PC-3 (cell line): ENCODE data around the gene MRPS10. TPM values are rescaled to one million over a fixed set of nuclear protein-coding genes. Genes with fewer than 3 reads are reported as not detected.
A peak's percentile ranks its signal among the peaks of the same experiment; 100 is the strongest.

ENCODE experiments used
- ATAC-seq: fragments of 200-7000 bp; cut with Tn5 transposase; 2 replicates; pipeline ENCODE4 v1.9.1; 2020; ENCODE audit warnings: mild to moderate bottlenecking, moderate library complexity
- BruUV-seq: library from RNA; stranded (reverse); fragments of 400-500 nt; replicated peaks from 2 replicates; lab custom pipeline; 2021; lab: Mats Ljungman, UMichigan
- CTCF ChIA-PET: fragments of 300-600 bp; sonication (Branson Sonifier 250); formaldehyde crosslinking; loops from one replicate; lab custom pipeline; 2022; ENCODE audit warnings: antibody characterized with exemption; lab: Charles Lee
- POLR2A ChIA-PET: fragments of 300-600 bp; sonication (Branson Sonifier 250); formaldehyde crosslinking; loops from one replicate; lab custom pipeline; 2022; ENCODE audit warnings: antibody characterized with exemption; ENCODE audit not compliant: unreplicated experiment; lab: Charles Lee
- DNase-seq: peaks from one replicate; pipeline ENCODE4 v3.0.0-alpha.2; 2015
- H2AFZ ChIP-seq: fragments of 300-600 bp; sonication (generic); 2 replicates; pipeline ENCODE4 v1.6.0; 2016; ENCODE audit warnings: antibody characterized with exemption, low read length
- H3F3A ChIP-seq: fragments of 300-600 bp; sonication (generic); one replicate; pipeline ENCODE4 v1.6.0; 2017; ENCODE audit warnings: antibody characterized with exemption, low read length, control low read depth, mild to moderate bottlenecking; ENCODE audit not compliant: unreplicated experiment
- H3K27ac ChIP-seq: fragments of 300-600 bp; sonication (generic); 2 replicates; pipeline ENCODE4 v1.5.1; 2016; ENCODE audit warnings: mild to moderate bottlenecking, low read length
- H3K27me3 ChIP-seq: fragments of 300-600 bp; sonication (generic); 2 replicates; pipeline ENCODE4 v1.6.1; 2016; ENCODE audit warnings: low read length, mixed read lengths
- H3K36me3 ChIP-seq: fragments of 300-600 bp; sonication (generic); 2 replicates; pipeline ENCODE4 v1.6.1; 2016; ENCODE audit warnings: low read depth, mixed run types, low read length, mixed read lengths
- H3K4me1 ChIP-seq: fragments of 300-600 bp; sonication (generic); 2 replicates; pipeline ENCODE4 v1.5.1; 2016; ENCODE audit warnings: low read length; ENCODE audit not compliant: insufficient read depth
- H3K4me2 ChIP-seq: fragments of 300-600 bp; sonication (generic); 2 replicates; pipeline ENCODE4 v1.6.0; 2016; ENCODE audit warnings: low read length
- H3K4me3 ChIP-seq: fragments of 300-600 bp; sonication (generic); 2 replicates; pipeline ENCODE4 v1.5.1; 2016; ENCODE audit warnings: mild to moderate bottlenecking, low read length, mixed read lengths
- H3K79me2 ChIP-seq: fragments of 300-600 bp; sonication (generic); 2 replicates; pipeline ENCODE4 v1.6.1; 2017; ENCODE audit warnings: low read length, mixed read lengths
- H3K9ac ChIP-seq: fragments of 300-600 bp; sonication (generic); 2 replicates; pipeline ENCODE4 v1.6.0; 2016; ENCODE audit warnings: mild to moderate bottlenecking, low read length
- H3K9me2 ChIP-seq: fragments of 300-600 bp; sonication (generic); replicated peaks from 2 replicates; pipeline ENCODE4 v1.6.1; 2016; ENCODE audit warnings: mixed run types, low read length, mixed read lengths
- H3K9me3 ChIP-seq: fragments of 300-600 bp; sonication (generic); 2 replicates; pipeline ENCODE4 v1.6.1; 2016; ENCODE audit warnings: low read length, mixed read lengths
- H4K20me1 ChIP-seq: fragments of 300-600 bp; sonication (generic); 2 replicates; pipeline ENCODE4 v1.6.1; 2016; ENCODE audit warnings: low read length, mixed read lengths
- CTCF ChIP-seq: fragments of 300-600 bp; sonication (generic); conservative IDR thresholded peaks from 2 replicates; pipeline ENCODE4 v1.5.1; 2017; ENCODE audit warnings: antibody characterized with exemption, low read depth, mild to moderate bottlenecking, low read length
- EZH2 ChIP-seq: fragments of 300-600 bp; sonication (generic); IDR thresholded peaks from one replicate; pipeline ENCODE4 v1.6.1; 2017; ENCODE audit warnings: antibody characterized with exemption, mild to moderate bottlenecking, low read length; ENCODE audit not compliant: unreplicated experiment
- EZH2phosphoT487 ChIP-seq: fragments of 300-600 bp; sonication (generic); IDR thresholded peaks from 2 replicates; pipeline ENCODE4 v1.6.1; 2018; ENCODE audit warnings: mild to moderate bottlenecking, antibody characterized with exemption, low read length, borderline replicate concordance
- intact Hi-C: fragments of 100-400 bp; cut with micrococcal nuclease; formaldehyde crosslinking; loops from 2 replicates; pipeline ENCODE4 v1.9.0; 2023
- total RNA-seq: library from RNA; depleted of rRNA; stranded (reverse); fragments of >200 nt; gene quantifications from 2 replicates; pipeline ENCODE4 v1.2.3, GENCODE V29; 2014

The MRPS10 gene
- total RNA-seq, 1 experiment from 2014 or later, result 82.1 TPM

- Histone ChIP-seq H3K4me2 (no peak overlapping the region), H3K79me2 (0 out of 2 replicates have a peak, but pooled peaks cover 6% of the 10 kb centered on the region), H3K36me3 (peaks cover 31% of the 10 kb centered on the region), H3K27me3 (no peaks in the 10 kb centered on the region), H3K27ac (peak overlapping the region; percentile 35), H2AFZ (no peak overlapping the region), H3K9me2 (no peaks in the 10 kb centered on the region), H4K20me1 (no peaks in the 10 kb centered on the region), H3K9ac (no peak overlapping the region), H3K4me3 (no peak overlapping the region), H3K4me1 (peaks cover 29% of the 10 kb centered on the region), H3F3A (no peaks in the 10 kb centered on the region), H3K9me3 (no peaks in the 10 kb centered on the region)
- intact Hi-C loops, result no loop called here
- CTCF ChIA-PET, result no interaction called here
- ATAC-seq, result peak; percentile 65
- TF ChIP-seq EZH2phosphoT487 (no peak), CTCF (no peak), EZH2 (no peak)
- DNase-seq, result peak; percentile 68
- POLR2A ChIA-PET, result no interaction called here
- no TSS peak for BruUV-seq
Measured at GRCh38 chr6:42243046-42243445, 25.4 kb upstream of the MRPS10 start.

- no peak overlapping the region for H3K27ac ChIP-seq
- peaks cover 29% of the 10 kb centered on the region for H3K4me1 ChIP-seq
- peaks cover 31% of the 10 kb centered on the region for H3K36me3 ChIP-seq
- no peaks in the 10 kb centered on the region for H4K20me1 ChIP-seq
- no peak overlapping the region for H3K4me3 ChIP-seq
- no peak overlapping the region for H3K9ac ChIP-seq
- no peaks in the 10 kb centered on the region for H3F3A ChIP-seq
- DNase-seq, result no peak
- no peaks in the 10 kb centered on the region for H3K27me3 ChIP-seq
- TF ChIP-seq EZH2, result no peak
- no peak for TF ChIP-seq EZH2phosphoT487
- no peak for TF ChIP-seq CTCF
- intact Hi-C loops, result no loop called here
- ChIA-PET CTCF (no interaction called here), POLR2A (no interaction called here)
- no peak overlapping the region for H2AFZ ChIP-seq
- no peaks in the 10 kb centered on the region for H3K9me2 ChIP-seq
- H3K4me2 ChIP-seq, result no peak overlapping the region
- no TSS peak for BruUV-seq
- ATAC-seq, result no peak
- H3K79me2 ChIP-seq, result 0 out of 2 replicates have a peak, but pooled peaks cover 6% of the 10 kb centered on the region
- H3K9me3 ChIP-seq, result no peaks in the 10 kb centered on the region
Measured at GRCh38 chr6:42241915-42242314, 24.3 kb upstream of the MRPS10 start.

GRCh38 chr6:42239736-42240375 is 22.2 kb upstream of the MRPS10 start:
- TF ChIP-seq CTCF (no peak), EZH2phosphoT487 (no peak), EZH2 (no peak)
- ChIA-PET CTCF (interaction anchor here (1.0 to 1.2 kb wide), 3 partner anchors 9 to 308 kb away, joined by 3 to 10 read pairs (median 3); no protein-coding TSS in a partner anchor), POLR2A (interaction anchor here (0.5 to 0.9 kb wide), 3 partner anchors 10 to 253 kb away, joined by 3 to 4 read pairs (median 3); no protein-coding TSS in a partner anchor)
- peak overlapping the region; percentile 74 for H3K4me2 ChIP-seq
- peak overlapping the region; percentile 41 for H3K9ac ChIP-seq
- H3K27me3 ChIP-seq, result no peaks in the 10 kb centered on the region
- intact Hi-C loops, result no loop called here
- BruUV-seq, result no TSS peak
- H3K79me2 ChIP-seq, result 0 out of 2 replicates have a peak, but pooled peaks cover 6% of the 10 kb centered on the region
- H3F3A ChIP-seq, result no peaks in the 10 kb centered on the region
- H3K9me2 ChIP-seq, result no peaks in the 10 kb centered on the region
- peaks cover 38% of the 10 kb centered on the region for H3K36me3 ChIP-seq
- H3K4me3 ChIP-seq, result no peak overlapping the region
- DNase-seq (peak; percentile 92), ATAC-seq (peak; percentile 95)
- H3K4me1 ChIP-seq, result peaks cover 29% of the 10 kb centered on the region
- H4K20me1 ChIP-seq, result no peaks in the 10 kb centered on the region
- 0 out of 2 replicates have a peak overlapping the region, but pooled peaks have one; percentile 21 for H2AFZ ChIP-seq
- no peaks in the 10 kb centered on the region for H3K9me3 ChIP-seq
- peak overlapping the region; percentile 88 for H3K27ac ChIP-seq
